GM21423 (cell line): ENCODE results near the gene SGO2.
"Not testable (repeated sequence)": the region's sequence is repeated elsewhere in the genome, so short reads cannot be mapped to it uniquely, and the experiment has no call there.

ENCODE experiments used
- ATAC-seq: cut with Tn5 transposase; IDR thresholded peaks from one replicate; pipeline ENCODE4 v1.9.1; 2021; ENCODE audit warnings: mild to moderate bottlenecking, moderate library complexity; ENCODE audit not compliant: unreplicated experiment

Gene SGO2

GRCh38 chr2:200509612-200510433, 16.2 kb upstream of the SGO2 start, which contains the start of gene KCTD18:
TSS of gene KCTD18 (minus strand) at chr2:200510068. CDS start at chr2:200507016, 3,052 bp downstream.
- peak; percentile 99 for ATAC-seq

- ATAC-seq: no peak
Measured at GRCh38 chr2:200515155-200515554, 10.9 kb upstream of the SGO2 start.

DNA sequence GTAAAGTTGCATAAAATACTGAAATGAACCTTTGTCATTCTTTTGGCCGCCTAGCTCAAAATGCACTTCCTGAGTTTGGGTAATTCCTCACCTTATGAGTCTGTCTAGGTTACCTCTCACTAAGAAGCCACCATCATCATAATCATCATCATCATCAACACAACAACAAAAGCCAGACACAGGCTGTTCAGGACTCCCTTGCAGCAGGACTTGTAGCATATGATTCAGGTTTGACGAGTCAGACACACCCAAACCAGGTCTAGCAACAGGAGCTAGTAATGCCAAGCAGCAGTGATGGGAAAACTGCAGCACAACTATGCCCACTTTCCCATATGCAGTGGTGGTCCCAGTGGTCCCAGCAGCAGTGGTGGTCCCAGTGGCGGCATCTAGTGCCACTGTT, 2.8 kb upstream of the SGO2 start:
- no peak for ATAC-seq

DNA sequence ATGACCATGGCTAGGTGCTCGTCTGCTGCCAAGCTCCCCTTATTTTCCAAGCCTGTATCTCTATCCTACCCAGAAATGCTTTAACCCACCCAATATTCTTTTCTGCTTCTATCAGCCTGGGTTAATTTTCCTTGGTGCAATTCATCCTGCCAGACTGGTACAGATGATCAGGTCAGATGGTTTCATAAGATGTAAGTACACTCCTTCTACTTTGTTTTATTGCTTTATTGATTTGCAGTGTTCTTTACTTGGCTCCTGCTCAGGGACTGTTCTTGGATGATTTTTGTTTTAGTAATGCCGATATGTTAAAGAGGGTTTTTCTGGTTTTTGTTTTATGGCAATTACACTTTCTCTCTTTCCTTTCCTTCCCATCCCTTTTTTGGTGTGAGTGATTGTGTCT, 2.4 kb upstream of the SGO2 start:
- no peak for ATAC-seq

DNA sequence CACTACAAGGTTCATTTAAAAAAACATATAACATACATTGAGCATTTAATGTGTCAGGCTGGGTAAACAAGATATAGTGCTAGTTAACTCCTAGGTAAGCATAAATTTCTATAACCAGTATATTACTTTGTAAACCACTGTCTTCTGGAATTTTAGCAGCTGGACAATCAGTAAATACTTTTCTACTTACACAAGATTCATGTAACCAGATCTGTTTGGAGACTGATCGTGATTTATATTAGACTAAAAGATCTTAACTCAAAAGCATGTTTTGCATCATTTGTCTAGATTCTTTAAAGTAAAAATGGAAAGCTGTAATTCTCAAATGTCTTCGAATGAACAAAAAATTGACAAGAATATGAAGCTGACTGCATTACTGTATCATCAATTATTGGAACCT, 941 bp upstream of the SGO2 start:
- no peak for ATAC-seq

DNA sequence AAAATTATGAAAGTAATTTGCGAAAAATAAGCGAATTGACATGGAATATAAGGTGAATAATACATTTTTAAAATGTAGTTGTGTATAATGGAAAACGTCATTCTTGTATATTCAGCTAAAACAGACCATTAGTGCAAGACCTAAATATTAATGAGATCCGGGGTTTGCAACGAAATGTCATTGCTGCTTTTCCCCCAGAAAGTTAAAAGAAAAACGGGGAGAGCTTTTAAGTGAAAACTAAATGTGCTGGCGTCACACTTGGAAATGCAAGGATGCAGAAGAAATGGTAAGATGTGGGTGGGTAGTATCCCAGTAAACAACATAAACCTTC, 491 bp upstream of the SGO2 start:
- no peak for ATAC-seq

DNA sequence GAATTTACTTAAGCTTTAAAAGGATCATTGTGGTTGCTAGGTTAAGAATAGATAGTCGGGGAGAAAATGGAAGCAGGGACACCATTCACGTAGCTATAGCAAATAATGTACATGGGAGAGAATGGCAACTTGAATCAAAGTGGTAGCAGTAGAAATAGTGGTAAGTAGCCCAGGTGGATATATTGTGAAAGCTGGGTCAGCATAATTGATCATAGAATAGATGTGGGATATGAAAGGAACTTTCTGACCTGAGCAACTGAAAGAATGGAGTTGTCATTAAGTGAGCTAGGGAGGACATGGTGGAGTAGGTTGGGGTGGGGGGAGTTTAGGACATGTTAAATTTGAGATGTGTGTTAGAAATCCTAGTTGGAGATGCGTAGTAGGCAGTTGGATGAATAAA, 2.2 kb downstream of the SGO2 start:
- no peak for ATAC-seq

DNA sequence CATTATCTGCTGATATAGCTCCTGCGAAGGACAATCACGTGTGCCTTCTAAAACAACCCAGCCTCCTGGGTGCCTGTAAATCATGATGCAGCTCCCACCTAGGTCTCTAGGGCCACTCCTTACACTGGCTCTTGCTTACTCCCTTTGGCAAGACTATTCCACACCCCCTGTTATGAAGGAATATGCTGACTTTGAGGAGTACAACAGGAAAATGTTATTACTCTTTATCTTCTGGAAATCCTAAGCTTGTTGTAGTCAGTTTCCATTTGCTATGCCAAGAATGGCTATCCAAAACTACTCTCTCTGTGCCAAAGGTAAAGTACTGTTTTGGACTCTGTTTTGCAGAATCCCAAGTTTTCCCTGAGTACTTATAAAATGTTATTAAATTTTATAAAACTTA, 7.7 kb downstream of the SGO2 start:
- ATAC-seq: no peak

DNA sequence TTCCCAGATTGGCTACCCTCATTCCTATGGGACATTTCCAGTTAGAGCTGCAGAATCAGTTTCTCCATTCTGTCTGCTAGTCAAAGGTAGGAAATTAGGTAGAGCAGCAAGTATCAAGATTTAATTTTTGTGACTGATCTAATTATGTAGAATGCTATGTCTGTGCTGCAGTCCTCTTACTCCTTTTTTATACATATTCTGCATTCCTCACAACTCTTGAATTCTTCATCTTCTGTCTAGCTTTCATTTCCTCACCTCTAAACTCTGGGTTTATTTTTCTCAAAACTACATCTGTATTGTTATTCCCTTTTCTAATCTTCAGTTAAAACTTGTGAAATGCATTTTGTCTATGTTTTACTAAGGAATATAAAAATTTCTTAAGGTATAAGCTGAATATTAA, 8.6 kb downstream of the SGO2 start:
- no peak for ATAC-seq

DNA sequence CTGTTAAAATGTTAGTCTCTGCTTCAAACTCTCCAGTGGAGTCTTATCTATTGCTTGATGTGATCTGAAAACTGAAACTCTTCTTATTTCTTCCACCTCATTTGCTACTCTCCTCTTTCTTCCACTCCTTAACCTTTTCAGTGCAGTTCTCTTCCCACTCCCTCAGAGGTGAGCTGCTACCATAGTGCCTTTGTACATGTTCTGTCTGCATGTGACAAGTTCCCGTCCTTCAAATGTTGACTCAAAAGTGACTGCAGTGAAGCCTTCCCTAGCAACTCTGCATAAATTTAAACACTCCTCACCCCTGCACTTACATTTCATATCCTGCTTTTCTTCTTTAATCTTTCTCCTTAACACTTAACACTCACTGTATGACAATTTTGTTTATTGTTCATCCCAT, 12.1 kb downstream of the SGO2 start:
- ATAC-seq: no peak

DNA sequence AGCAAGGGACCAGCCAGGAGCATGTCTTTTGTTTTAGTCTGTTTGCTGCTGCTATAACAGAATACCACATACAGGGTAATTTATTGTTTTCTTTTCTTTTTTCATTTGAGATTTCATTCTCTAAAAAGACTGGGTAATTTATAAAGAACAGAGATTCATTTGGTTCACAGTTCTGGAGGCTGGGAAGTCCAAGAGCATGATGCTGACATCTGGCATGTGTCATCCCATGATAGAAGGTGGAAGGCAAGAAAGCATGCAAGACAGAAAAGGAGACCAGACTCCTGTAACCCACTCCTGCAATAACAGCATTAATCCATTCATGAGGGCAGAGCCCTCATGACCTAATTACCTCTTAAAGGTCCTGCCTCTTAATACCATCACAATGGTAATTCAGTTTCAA, 14.8 kb downstream of the SGO2 start:
- no peak for ATAC-seq

DNA sequence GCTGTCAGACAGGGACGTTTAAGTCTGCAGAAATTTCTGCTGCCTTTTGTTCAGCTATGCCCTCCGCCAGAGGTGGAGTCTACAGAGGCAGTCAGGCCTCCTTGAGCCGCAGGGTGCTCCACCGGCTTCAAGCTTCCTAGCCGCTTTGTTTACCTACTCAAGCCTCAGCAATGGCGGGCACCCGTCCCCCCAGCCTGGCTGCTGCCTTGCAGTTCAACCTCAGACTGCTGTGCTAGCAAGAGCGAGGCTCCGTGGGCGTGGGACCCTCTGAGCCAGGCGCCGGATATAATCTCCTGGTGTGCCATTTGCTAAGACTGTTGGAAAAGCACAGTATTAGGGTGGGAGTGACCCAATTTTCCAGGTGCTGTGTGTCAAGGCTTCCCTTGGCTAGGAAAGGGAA, 40.6 kb downstream of the SGO2 start:
- ATAC-seq: not testable (repeated sequence)

DNA sequence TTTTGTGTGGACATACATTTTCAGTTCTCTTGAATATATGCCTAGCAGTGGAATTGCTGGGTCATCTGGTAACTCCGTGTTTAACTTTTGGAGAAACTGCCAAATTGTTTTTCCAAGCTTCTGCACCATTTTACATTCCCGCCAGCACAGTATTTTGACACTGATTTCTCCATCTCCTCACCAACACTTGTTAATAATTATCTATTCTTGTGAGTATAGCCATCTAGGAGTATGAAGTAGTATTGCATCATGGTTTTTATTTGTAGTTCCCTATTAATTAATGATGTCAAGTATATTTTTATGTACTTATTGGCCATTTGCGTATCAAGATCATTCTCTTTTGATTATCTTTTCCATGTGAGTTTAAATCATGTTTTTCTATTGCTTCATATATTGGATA, 41.9 kb downstream of the SGO2 start:
- no peak for ATAC-seq

DNA sequence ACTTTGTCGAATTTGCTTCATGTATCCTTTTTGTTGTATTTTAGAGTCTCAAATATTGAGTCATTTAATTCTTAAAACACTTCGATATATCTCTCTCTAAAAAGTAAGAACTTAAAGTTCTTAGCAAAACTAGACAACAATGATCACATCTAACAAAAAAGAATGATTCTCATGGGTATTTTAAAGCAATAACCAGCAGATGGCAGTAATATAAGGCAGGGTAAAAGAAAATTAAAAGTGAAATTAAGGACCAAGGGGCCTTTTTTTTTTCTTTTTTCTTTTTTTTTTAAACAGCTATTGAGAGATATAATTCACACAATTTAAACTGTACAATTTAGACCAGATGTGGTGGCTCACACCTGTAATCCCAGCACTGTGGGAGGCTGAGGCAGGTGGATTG, 50.0 kb downstream of the SGO2 start:
- no peak for ATAC-seq

DNA sequence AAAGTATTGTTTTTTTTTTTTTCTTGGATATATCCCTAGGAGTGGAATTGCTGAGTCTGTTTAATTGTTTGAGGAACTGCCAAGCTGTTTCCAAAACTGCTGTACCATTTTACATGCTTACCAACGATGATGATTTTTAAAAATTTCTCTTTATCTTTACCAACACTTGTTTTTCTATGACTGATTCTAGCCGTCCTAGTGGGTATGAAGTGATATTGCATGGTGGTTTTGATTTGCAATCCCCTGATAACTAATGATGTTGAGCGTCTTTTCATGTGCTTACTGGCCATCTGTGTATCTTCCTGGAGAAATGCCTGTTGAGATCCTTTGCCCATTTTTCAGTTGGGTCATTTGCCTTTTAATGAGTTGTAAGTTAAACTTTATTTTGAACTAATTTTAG, 51.0 kb downstream of the SGO2 start:
- ATAC-seq: no peak

DNA sequence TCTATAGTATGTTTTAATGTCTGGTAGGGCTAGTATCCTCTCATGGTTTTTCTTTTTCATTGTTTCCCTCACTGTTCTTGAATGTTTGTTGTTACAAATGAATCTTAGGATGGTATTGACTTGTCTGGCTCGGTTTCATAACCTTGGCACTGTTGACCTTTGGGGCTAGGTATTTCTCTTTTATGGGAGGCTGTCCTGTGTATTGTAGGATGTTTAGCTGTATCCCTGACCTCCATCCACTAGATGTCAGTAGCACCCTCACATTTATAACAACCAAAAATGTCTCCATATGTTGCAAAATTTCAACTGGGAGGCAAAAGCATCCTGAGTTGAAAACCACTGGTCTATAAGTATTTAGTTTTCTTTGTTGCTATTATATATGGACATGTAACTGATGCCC, 52.8 kb downstream of the SGO2 start:
- ATAC-seq: no peak

DNA sequence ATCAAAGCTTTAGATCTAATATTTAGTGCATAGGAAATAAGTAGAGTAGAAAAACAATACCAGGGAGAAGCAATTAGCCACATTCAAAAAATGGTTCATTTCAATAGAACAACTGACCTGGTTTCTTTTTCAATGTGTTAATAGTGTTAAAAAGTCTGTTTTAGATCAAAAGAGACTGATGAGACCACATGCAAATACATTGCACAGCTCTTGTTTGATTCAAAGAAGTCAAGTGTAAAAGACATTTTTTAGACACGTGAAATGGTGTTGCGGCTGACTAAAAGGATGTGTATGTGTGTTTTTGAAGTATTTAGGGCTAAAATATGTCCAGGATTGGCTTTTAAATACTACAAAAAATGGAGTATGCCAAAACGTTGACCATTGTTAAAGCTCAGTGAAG, 58.6 kb downstream of the SGO2 start:
- no peak for ATAC-seq

GRCh38 chr2:200585340-200585729, 59.3 kb downstream of the SGO2 start:
- ATAC-seq: no peak

- ATAC-seq: no peak
Measured at GRCh38 chr2:200585730-200586643, 60.0 kb downstream of the SGO2 start, which contains the start of gene AOX1. TSS of gene AOX1 (plus strand) at chr2:200586014. CDS start at chr2:200586109, 95 bp downstream.

DNA sequence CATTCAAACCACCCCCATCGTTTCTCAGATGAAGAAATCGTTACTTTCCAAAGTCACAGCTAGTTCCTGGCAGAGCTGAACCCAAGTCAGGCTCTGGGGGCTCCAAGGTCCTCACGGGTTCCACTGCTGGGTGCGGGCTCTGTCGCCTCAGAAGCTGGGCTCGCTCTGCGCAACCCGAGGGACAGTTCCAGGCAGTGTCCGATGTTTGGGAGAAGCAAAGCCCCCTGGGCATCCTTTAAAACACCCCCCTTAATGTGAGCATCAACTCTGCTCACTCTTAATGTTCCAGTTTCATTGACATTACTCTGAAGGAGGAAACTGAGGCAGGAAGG, 60.6 kb downstream of the SGO2 start:
- ATAC-seq: no peak

DNA sequence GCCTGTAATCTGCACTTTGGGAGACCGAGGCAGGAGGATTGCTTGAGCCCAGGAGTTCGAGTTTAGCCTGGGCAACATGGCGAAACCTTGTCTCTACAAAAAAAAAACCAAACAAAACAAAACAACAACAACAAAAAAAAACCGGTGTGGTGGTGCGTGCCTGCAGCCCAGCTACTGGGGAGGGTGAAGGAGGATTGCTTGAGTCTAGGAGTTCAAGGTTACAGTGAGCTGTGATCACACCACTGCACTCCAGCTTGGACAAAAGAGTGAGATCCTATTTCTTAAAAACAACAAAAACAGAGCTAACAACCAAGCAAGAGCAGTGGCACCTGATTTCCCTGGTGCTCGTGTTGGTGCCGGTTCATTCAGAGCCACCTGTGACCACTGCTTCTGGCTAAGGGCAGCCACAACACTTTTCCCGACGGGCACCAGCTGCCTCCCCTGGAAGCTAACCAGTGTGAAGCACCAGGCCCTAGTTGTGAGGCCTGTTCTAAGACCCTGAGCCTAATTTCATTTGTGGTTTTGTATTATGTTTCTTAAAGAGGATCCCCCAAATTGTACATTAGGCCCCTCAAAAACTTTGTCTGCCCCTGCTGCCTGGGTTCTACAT, 61.1 kb downstream of the SGO2 start:
- ATAC-seq: no peak
